Gastrocnemius medialis (tissue), 4 donors: ENCODE results near the gene ABR.

Source experiments
- CTCF ChIP-seq, 5 experiments: fragments of 450-650 bp in 3 of 5; fragments of 200-600 bp in 2 of 5; sonication (generic) in 2 of 5; IDR thresholded peaks in 4 of 5; conservative IDR thresholded peaks in 1 of 5; 1 replicate in 4 of 5; 2 replicates in 1 of 5; pipeline ENCODE4 v1.5.1; 2016 to 2019; ENCODE audit warnings: antibody characterized with exemption in 5 of 5, mild to moderate bottlenecking in 3 of 5, moderate library complexity in 3 of 5
- POLR2A ChIP-seq, 2 donors: fragments of 450-650 bp; IDR thresholded peaks; one replicate each; pipeline ENCODE4 v1.6.1; 2017; ENCODE audit warnings: antibody characterized with exemption in 2 of 2, mild to moderate bottlenecking in 2 of 2, moderate library complexity in 2 of 2

GRCh38 chr17:1136748-1137147, 43.0 kb downstream of the ABR start:
- TF ChIP-seq CTCF (IDR thresholded peaks at IDR 0.05 in 4 of 5, conservative IDR thresholded peaks at IDR 0.05 in 1 of 5) (no peak), POLR2A (IDR thresholded peaks at IDR 0.05) (no peak)
